H1 (cell line): ENCODE measurements around the gene PIK3R6. TPM values are rescaled to one million over a fixed set of nuclear protein-coding genes. Genes with fewer than 3 reads are reported as not detected.

ENCODE experiments used
- CTCF ChIA-PET: fragments of 300-600 bp; sonication (Branson Sonifier 250); formaldehyde crosslinking; loops from one replicate; lab custom pipeline; 2021; ENCODE audit not compliant: partially characterized antibody; lab: Charles Lee
- POLR2A ChIA-PET: fragments of 300-600 bp; sonication (Branson Sonifier 250); formaldehyde crosslinking; loops from one replicate; lab custom pipeline; 2021; ENCODE audit warnings: inconsistent platforms; ENCODE audit not compliant: partially characterized antibody; lab: Charles Lee
- DNase-seq, 2 experiments: peaks; one replicate each; pipeline versions ENCODE4 v3.0.0 to v3.0.0-alpha.2; 2010 to 2022; ENCODE audit warnings: low spot score in 2 of 2, low read depth in 1 of 2, mixed read lengths in 1 of 2
- FAIRE-seq: peaks from 2 replicates; lab custom pipeline; 2011; peaks lifted over from hg19 to GRCh38; lab: Jason Lieb, UNC
- H2AFZ ChIP-seq: 2 replicates; pipeline ENCODE4 v1.8.1; 2012; ENCODE audit warnings: low read length, inconsistent platforms
- H2AK5ac ChIP-seq: 2 replicates; pipeline ENCODE4 v1.6.1; 2013; ENCODE audit warnings: low read depth, low read length
- H2BK120ac ChIP-seq: replicated peaks from 2 replicates; pipeline ENCODE3; 2013; ENCODE audit warnings: low read depth, low read length, inconsistent platforms
- H2BK12ac ChIP-seq: 2 replicates; pipeline ENCODE4 v1.6.1; 2013; ENCODE audit warnings: low read depth, low read length
- H2BK15ac ChIP-seq: 2 replicates; pipeline ENCODE4 v1.6.1; 2013; ENCODE audit warnings: low read length
- H2BK20ac ChIP-seq: 2 replicates; pipeline ENCODE4 v1.6.1; 2013; ENCODE audit warnings: low read length
- H2BK5ac ChIP-seq: 2 replicates; pipeline ENCODE4 v1.6.1; 2013; ENCODE audit warnings: low read depth, low read length
- H3K14ac ChIP-seq: 2 replicates; pipeline ENCODE4 v1.6.1; 2013; ENCODE audit warnings: inconsistent platforms; ENCODE audit not compliant: insufficient read length
- H3K18ac ChIP-seq: 2 replicates; pipeline ENCODE4 v1.6.1; 2013; ENCODE audit warnings: low read length; ENCODE audit errors: extremely low read depth
- H3K23ac ChIP-seq: 2 replicates; pipeline ENCODE4 v1.6.1; 2013; ENCODE audit warnings: inconsistent platforms; ENCODE audit not compliant: insufficient read length
- H3K23me2 ChIP-seq: 2 replicates; pipeline ENCODE4 v1.6.1; 2013; ENCODE audit warnings: low read depth, low read length
- H3K27ac ChIP-seq: 2 replicates; pipeline ENCODE4 v1.6.1; 2011; ENCODE audit warnings: low read depth, low read length, inconsistent platforms
- H3K27me3 ChIP-seq, 4 experiments: replicated peaks in 1 of 4; 1 replicate in 1 of 4; 2 replicates in 3 of 4; pipeline versions ENCODE4 v1.6.1 to v1.8.1; 2011 to 2013; ENCODE audit warnings: low read length in 3 of 4, mild to moderate bottlenecking in 3 of 4, inconsistent platforms in 2 of 4, mixed read lengths in 2 of 4, moderate library complexity in 1 of 4; ENCODE audit not compliant: control insufficient read depth in 3 of 4, insufficient read depth in 3 of 4; ENCODE audit errors: extremely low read depth in 1 of 4
- H3K36me3 ChIP-seq, 4 experiments: 2 replicates each; pipeline versions ENCODE4 v1.6.1 to v1.8.1; 2011 to 2013; ENCODE audit warnings: mild to moderate bottlenecking in 4 of 4, low read length in 3 of 4, moderate library complexity in 2 of 4, control low read depth in 1 of 4, inconsistent platforms in 1 of 4; ENCODE audit not compliant: insufficient read depth in 4 of 4, control insufficient read depth in 2 of 4
- H3K4ac ChIP-seq: replicated peaks from 2 replicates; pipeline ENCODE3; 2013; ENCODE audit warnings: low read length, low read depth, mixed read lengths, inconsistent platforms; ENCODE audit not compliant: insufficient read length
- H3K4me1 ChIP-seq, 4 experiments: replicated peaks in 1 of 4; 1 replicate in 1 of 4; 2 replicates in 3 of 4; pipeline versions ENCODE4 v1.6.1 to v1.8.1; 2011 to 2013; ENCODE audit warnings: low read length in 3 of 4, inconsistent platforms in 2 of 4, mixed read lengths in 1 of 4; ENCODE audit not compliant: insufficient read depth in 4 of 4, control insufficient read depth in 3 of 4
- H3K4me2 ChIP-seq, 2 experiments: 2 replicates each; pipeline versions ENCODE4 v1.6.1 to v1.8.1; 2011 to 2013; ENCODE audit warnings: low read depth in 2 of 2, low read length in 2 of 2, control low read depth in 1 of 2, inconsistent platforms in 1 of 2, mild to moderate bottlenecking in 1 of 2; ENCODE audit not compliant: insufficient read depth in 1 of 2
- H3K4me3 ChIP-seq, 4 experiments: fragments of 200-600, 300-600 bp in 1 of 4; sonication (generic), shearing (Covaris generic), sonication (Bioruptor Twin) in 1 of 4; 2 replicates each; pipeline versions ENCODE4 v1.5.1 to v1.8.1; 2011 to 2016; ENCODE audit warnings: low read length in 4 of 4, low read depth in 3 of 4, control low read depth in 2 of 4, inconsistent platforms in 2 of 4, mild to moderate bottlenecking in 2 of 4, mixed read lengths in 1 of 4, moderate library complexity in 1 of 4; ENCODE audit not compliant: insufficient read depth in 2 of 4; ENCODE audit errors: extremely low read depth in 1 of 4
- H3K56ac ChIP-seq: replicated peaks from 2 replicates; pipeline ENCODE3; 2013; ENCODE audit warnings: low read depth, mild to moderate bottlenecking, mixed read lengths, low read length, inconsistent platforms; ENCODE audit not compliant: insufficient read length
- H3K79me1 ChIP-seq: 2 replicates; pipeline ENCODE4 v1.6.1; 2013; ENCODE audit warnings: low read depth, low read length, control low read depth
- H3K79me2 ChIP-seq, 2 experiments: 2 replicates each; pipeline versions ENCODE4 v1.6.1 to v1.8.1; 2012 to 2013; ENCODE audit warnings: low read length in 2 of 2, mild to moderate bottlenecking in 2 of 2, inconsistent platforms in 1 of 2; ENCODE audit not compliant: insufficient read depth in 2 of 2, control insufficient read depth in 1 of 2
- H3K9ac ChIP-seq, 4 experiments: replicated peaks in 1 of 4; 1 replicate in 1 of 4; 2 replicates in 3 of 4; pipeline versions ENCODE4 v1.6.1 to v1.8.1; 2011 to 2013; ENCODE audit warnings: low read depth in 3 of 4, low read length in 3 of 4, control low read depth in 2 of 4, mild to moderate bottlenecking in 2 of 4, moderate library complexity in 2 of 4, inconsistent platforms in 1 of 4; ENCODE audit errors: extremely low read depth in 1 of 4
- H3K9me3 ChIP-seq, 2 experiments: 2 replicates each; pipeline versions ENCODE4 v1.6.1 to v1.8.1; 2012 to 2013; ENCODE audit warnings: mild to moderate bottlenecking in 2 of 2, moderate library complexity in 2 of 2, control low read depth in 1 of 2, inconsistent platforms in 1 of 2, low read depth in 1 of 2, low read length in 1 of 2, mixed read lengths in 1 of 2; ENCODE audit not compliant: insufficient read depth in 2 of 2
- H4K20me1 ChIP-seq, 2 experiments: replicated peaks in 1 of 2; 2 replicates each; pipeline versions ENCODE3 to v1.8.1; 2011 to 2013; ENCODE audit warnings: inconsistent platforms in 2 of 2, low read length in 2 of 2, mild to moderate bottlenecking in 1 of 2; ENCODE audit not compliant: insufficient read depth in 2 of 2, control insufficient read depth in 1 of 2
- H4K5ac ChIP-seq: 2 replicates; pipeline ENCODE4 v1.6.1; 2013; ENCODE audit warnings: low read length, low read depth, mixed read lengths, inconsistent platforms; ENCODE audit not compliant: insufficient read length
- H4K8ac ChIP-seq: 2 replicates; pipeline ENCODE4 v1.8.0; 2013; ENCODE audit warnings: mild to moderate bottlenecking, moderate library complexity, low read length, inconsistent platforms; ENCODE audit not compliant: insufficient read depth; ENCODE audit errors: extremely low read depth
- H4K91ac ChIP-seq: replicated peaks from 2 replicates; pipeline ENCODE3; 2013; ENCODE audit warnings: low read length, mixed read lengths, inconsistent platforms; ENCODE audit not compliant: insufficient read length
- EZH2 ChIP-seq: fragments of 200-600 bp; sonication (generic); IDR thresholded peaks from 2 replicates; pipeline ENCODE4 v1.7.1; 2012; ENCODE audit warnings: low read depth, mild to moderate bottlenecking, moderate library complexity, low read length, inconsistent platforms; ENCODE audit not compliant: severe bottlenecking
- RXRA ChIP-seq: IDR thresholded peaks from 2 replicates; pipeline ENCODE4 v1.6.1; 2011; ENCODE audit warnings: low read depth, mild to moderate bottlenecking, low read length, moderate library complexity; ENCODE audit not compliant: insufficient read depth
- ZNF274 ChIP-seq: IDR thresholded peaks from 2 replicates; pipeline ENCODE4 v1.7.0; 2012; ENCODE audit warnings: low read length, borderline replicate concordance; ENCODE audit errors: extremely low read depth
- WGBS, 2 experiments: shearing (Covaris generic) in 1 of 2; methylation state at CpG; one replicate each; pipeline versions ENCODE4 v1.1.6 to v1.1.7; 2013 to 2015; ENCODE audit warnings: low lambda C conversion rate in 2 of 2, mixed read lengths in 2 of 2, inconsistent platforms in 1 of 2, low coverage in 1 of 2, missing lambda C conversion rate in 1 of 2; ENCODE audit not compliant: insufficient replicate concordance in 2 of 2, insufficient coverage in 1 of 2, insufficient read length in 1 of 2; ENCODE audit errors: extremely low coverage in 1 of 2, missing lambda C conversion rate in 1 of 2; 5-methylcytosine and 5-hydroxymethylcytosine counted together
- polyA plus RNA-seq, 7 experiments: library from polyadenylated mRNA; depleted of rRNA in 3 of 7; stranded (reverse) in 5 of 7; unstranded in 2 of 7; fragments of >200 nt in 5 of 7; fragments of 200-250 nt in 2 of 7; gene quantifications; 1 replicate in 5 of 7; 2 replicates in 1 of 7; 4 replicates in 1 of 7; pipeline versions ENCODE4 v1.2.1 to v1.2.3, GENCODE V29; 2011 to 2013; ENCODE audit warnings: missing spikeins in 2 of 7, mixed read lengths in 2 of 7
- total RNA-seq: library from RNA; stranded (reverse); fragmentation: NEBNext Ultra II Directional; extraction: Animal tissue kit (Norgen Biotek cat#: 25700); gene quantifications from 2 replicates; pipeline ENCODE4 v1.2.1, GENCODE V29; 2021

PIK3R6 gene
- total and polyA plus RNA-seq, 2 of the 8 experiments (the other 6 are each of a cell fraction or from before 2014, with no cell fraction given), result 0.24 to 1.2 TPM

DNA sequence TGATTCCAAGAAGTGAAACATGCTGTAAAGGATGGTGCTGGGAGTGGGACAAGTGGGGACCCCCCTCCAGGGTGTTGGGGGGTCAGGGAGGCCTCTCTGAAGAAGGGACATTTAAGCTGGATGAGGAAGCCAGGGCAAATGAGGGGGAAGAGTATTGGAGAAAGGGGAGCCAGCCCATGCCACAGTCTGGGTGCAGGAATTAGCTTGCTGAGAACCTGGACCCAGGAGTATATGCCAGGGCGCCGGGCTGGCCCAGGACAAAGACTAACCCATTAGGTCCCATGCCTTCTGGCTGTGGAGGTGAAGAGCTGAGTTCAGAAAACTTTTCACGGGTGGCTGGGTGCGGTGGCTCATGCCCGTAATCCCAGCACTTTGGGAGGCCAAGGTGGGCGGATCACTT lies 45.6 kb upstream of the PIK3R6 start:
- no peak overlapping the region for H3K4me3 ChIP-seq
- no peak overlapping the region for H4K91ac ChIP-seq
- no peaks in the 10 kb centered on the region; a peak in 1 of 7 replicates for H3K4me1 ChIP-seq
- H3K9me3 ChIP-seq, result peaks cover 0 to 11% of the 10 kb centered on the region in 2 experiments; a peak in 1 of 4 replicates
- H3K56ac ChIP-seq, result no peak overlapping the region
- no peak overlapping the region for H3K14ac ChIP-seq
- H4K8ac ChIP-seq, result no peak overlapping the region
- no peaks in the 10 kb centered on the region for H3K36me3 ChIP-seq
- no peaks in the 10 kb centered on the region for H3K27me3 ChIP-seq
- H3K9ac ChIP-seq, result no peak overlapping the region
- H2AFZ ChIP-seq, result no peak overlapping the region
- H2BK12ac ChIP-seq, result no peak overlapping the region
- no peaks in the 10 kb centered on the region for H3K79me2 ChIP-seq
- no peak overlapping the region for H2BK5ac ChIP-seq
- H3K79me1 ChIP-seq, result no peaks in the 10 kb centered on the region
- TF ChIP-seq ZNF274, result no peak
- no peak for TF ChIP-seq RXRA
- TF ChIP-seq EZH2, result no peak
- no peak overlapping the region for H3K4me2 ChIP-seq
- no peak overlapping the region for H4K5ac ChIP-seq
- no peak overlapping the region for H2BK20ac ChIP-seq
- no peak overlapping the region for H3K18ac ChIP-seq
- H3K23ac ChIP-seq, result no peak overlapping the region
- DNase-seq (no peak), FAIRE-seq (no peak)
- H2BK15ac ChIP-seq, result no peak overlapping the region
- H2BK120ac ChIP-seq, result no peak overlapping the region
- ChIA-PET POLR2A (interaction anchor here (1.9 kb wide), 1 partner anchor 13 kb away, joined by 5 read pairs; no protein-coding TSS in a partner anchor), CTCF (interaction anchor here (1.1 to 5.9 kb wide), 5 partner anchors 13 to 85 kb away, joined by 3 to 37 read pairs (median 15); no protein-coding TSS in a partner anchor)
- no peak overlapping the region for H3K4ac ChIP-seq
- no peaks in the 10 kb centered on the region for H3K23me2 ChIP-seq
- H2AK5ac ChIP-seq, result no peak overlapping the region
- 89% methylated on average over 6 of the region's 6 CpGs; no CpG with 5 or more reads in 1 of the 2 experiments for WGBS, 2 experiments
- H3K27ac ChIP-seq, result no peak overlapping the region
- H4K20me1 ChIP-seq, result no peaks in the 10 kb centered on the region
